Endothelial cell (in vitro differentiated cells): ENCODE results near the gene KRI1. TPM values are rescaled to one million over a fixed set of nuclear protein-coding genes. Genes with fewer than 3 reads are reported as not detected.
"Not testable (repeated sequence)": the region's sequence is repeated elsewhere in the genome, so short reads cannot be mapped to it uniquely, and the experiment has no call there.

Source experiments
- DNase-seq: peaks from one replicate; pipeline ENCODE4 v3.0.0; 2021; ENCODE audit warnings: low spot score
- H3K27ac Mint-ChIP-seq: one replicate; pipeline ENCODE4 v1.8.0; 2021; ENCODE audit warnings: mixed read lengths, inconsistent platforms; ENCODE audit not compliant: unreplicated experiment
- H3K27me3 Mint-ChIP-seq: one replicate; pipeline ENCODE4 v1.8.0; 2021; ENCODE audit warnings: mild to moderate bottlenecking, moderate library complexity, mixed read lengths, inconsistent platforms; ENCODE audit not compliant: unreplicated experiment
- H3K36me3 Mint-ChIP-seq: one replicate; pipeline ENCODE4 v1.8.0; 2021; ENCODE audit warnings: mild to moderate bottlenecking, low read depth, mixed read lengths, inconsistent platforms; ENCODE audit not compliant: unreplicated experiment
- H3K4me1 Mint-ChIP-seq: one replicate; pipeline ENCODE4 v1.8.0; 2021; ENCODE audit warnings: mild to moderate bottlenecking, mixed read lengths, inconsistent platforms; ENCODE audit not compliant: unreplicated experiment
- H3K4me3 Mint-ChIP-seq: one replicate; pipeline ENCODE4 v1.8.0; 2021; ENCODE audit warnings: mild to moderate bottlenecking, mixed read lengths, inconsistent platforms; ENCODE audit not compliant: unreplicated experiment
- H3K9me3 Mint-ChIP-seq: one replicate; pipeline ENCODE4 v1.8.0; 2021; ENCODE audit warnings: mixed read lengths, inconsistent platforms; ENCODE audit not compliant: unreplicated experiment
- total RNA-seq: library from RNA; stranded (reverse); fragmentation: NEBNext Ultra II Directional; extraction: Animal tissue kit (Norgen Biotek cat#: 25700); gene quantifications from one replicate; pipeline ENCODE4 v1.2.1, GENCODE V29; 2021; ENCODE audit not compliant: unreplicated experiment
- TF ChIP-seq, protein P1 (sequence below): fragments of 200-600 bp; sonication (generic); IDR thresholded peaks from one replicate; pipeline ENCODE4 v1.5.0; 2021; ENCODE audit warnings: antibody characterized with exemption; ENCODE audit not compliant: unreplicated experiment

KRI1 gene
- total RNA-seq, 1 donor from 2014 or later: 25.2 TPM

DNA sequence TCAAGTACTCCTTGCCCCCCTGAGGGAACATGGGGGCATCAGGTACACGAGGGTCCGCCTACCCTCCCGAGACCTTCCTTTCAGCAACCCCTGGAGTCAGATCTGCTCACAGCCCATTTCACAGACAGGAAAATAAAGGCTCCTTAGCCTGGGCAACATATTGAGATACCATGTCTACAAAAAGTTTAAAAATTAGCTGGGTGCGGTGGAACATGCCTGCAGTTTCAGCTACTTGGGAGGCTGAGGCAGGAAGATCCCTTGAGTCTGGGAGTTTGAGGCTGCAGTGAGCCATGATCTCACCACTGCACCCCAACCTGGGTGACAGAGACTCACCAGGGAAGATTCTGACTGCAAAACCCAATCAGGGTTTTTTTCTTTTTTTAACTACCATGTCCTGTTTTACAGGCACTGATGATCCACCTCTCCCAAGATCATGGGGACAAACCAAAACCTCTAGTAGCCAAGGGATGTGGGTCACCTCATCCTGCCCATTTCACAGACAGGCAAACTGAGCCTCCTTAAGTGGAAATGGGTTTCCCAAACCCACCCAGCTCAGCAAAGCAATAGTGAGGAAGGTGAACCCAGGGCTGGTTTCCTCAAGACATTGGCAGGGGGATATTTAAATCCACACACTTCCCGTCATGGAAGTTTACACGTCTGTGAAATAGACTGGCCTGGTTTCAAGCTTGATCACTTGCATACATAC is 9.4 kb upstream of the KRI1 start:
- Mint-ChIP-seq H3K4me3 (no peak overlapping the region), H3K9me3 (no peaks in the 10 kb centered on the region), H3K36me3 (no peaks in the 10 kb centered on the region), H3K27ac (no peak overlapping the region), H3K27me3 (peaks cover 2% of the 10 kb centered on the region), H3K4me1 (no peaks in the 10 kb centered on the region)
- no peak for DNase-seq
- TF ChIP-seq, protein P1, sequence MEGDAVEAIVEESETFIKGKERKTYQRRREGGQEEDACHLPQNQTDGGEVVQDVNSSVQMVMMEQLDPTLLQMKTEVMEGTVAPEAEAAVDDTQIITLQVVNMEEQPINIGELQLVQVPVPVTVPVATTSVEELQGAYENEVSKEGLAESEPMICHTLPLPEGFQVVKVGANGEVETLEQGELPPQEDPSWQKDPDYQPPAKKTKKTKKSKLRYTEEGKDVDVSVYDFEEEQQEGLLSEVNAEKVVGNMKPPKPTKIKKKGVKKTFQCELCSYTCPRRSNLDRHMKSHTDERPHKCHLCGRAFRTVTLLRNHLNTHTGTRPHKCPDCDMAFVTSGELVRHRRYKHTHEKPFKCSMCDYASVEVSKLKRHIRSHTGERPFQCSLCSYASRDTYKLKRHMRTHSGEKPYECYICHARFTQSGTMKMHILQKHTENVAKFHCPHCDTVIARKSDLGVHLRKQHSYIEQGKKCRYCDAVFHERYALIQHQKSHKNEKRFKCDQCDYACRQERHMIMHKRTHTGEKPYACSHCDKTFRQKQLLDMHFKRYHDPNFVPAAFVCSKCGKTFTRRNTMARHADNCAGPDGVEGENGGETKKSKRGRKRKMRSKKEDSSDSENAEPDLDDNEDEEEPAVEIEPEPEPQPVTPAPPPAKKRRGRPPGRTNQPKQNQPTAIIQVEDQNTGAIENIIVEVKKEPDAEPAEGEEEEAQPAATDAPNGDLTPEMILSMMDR: no peak

DNA sequence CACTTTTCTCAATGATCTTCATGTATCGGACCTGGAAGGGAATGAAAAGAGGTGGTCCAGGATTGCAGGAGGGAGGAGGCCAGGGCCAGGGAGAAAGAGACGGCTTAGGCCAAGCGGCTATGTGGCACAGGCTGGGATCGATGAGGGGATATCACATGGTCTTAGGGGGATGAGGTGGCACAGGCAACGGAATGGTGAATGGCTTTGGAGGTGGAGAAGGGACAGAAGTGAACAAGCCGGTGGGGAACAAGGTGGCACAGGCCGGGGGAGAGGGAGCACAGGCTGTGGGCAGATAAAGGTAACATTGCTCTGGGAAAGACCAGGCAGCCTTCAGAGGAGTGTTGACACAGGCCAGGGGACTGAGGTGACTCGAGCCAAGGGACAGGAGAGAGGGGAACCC is 8.7 kb upstream of the KRI1 start:
- Mint-ChIP-seq H3K36me3 (no peaks in the 10 kb centered on the region), H3K4me3 (no peak overlapping the region), H3K9me3 (no peaks in the 10 kb centered on the region), H3K27ac (no peak overlapping the region), H3K4me1 (peaks cover under 1% of the 10 kb centered on the region), H3K27me3 (peaks cover 2% of the 10 kb centered on the region)
- no peak for DNase-seq
- TF ChIP-seq, protein P1: no peak

DNA sequence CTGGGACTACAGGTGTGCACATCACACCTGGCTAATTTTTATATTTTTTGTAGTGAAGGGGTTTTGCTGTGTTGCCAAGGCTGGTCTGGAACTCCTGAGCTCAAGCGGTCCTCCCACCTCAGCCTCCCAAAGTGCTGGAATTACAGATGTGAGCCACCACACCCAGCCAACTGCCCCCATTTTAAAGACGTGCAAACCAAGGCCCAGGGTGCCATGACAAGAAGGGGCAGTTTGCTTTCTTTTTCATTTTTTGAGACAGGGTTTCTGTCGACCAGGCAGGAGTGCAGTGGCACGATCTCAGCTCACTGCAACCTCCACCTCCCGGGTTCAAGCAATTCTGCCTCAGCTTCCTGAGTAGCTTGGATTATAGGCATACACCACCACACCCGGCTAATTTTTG is 8.0 kb upstream of the KRI1 start:
- not testable (repeated sequence) for H3K27me3 Mint-ChIP-seq, H3K4me3 Mint-ChIP-seq, DNase-seq, H3K36me3 Mint-ChIP-seq, H3K27ac Mint-ChIP-seq, H3K9me3 Mint-ChIP-seq, H3K4me1 Mint-ChIP-seq

DNA sequence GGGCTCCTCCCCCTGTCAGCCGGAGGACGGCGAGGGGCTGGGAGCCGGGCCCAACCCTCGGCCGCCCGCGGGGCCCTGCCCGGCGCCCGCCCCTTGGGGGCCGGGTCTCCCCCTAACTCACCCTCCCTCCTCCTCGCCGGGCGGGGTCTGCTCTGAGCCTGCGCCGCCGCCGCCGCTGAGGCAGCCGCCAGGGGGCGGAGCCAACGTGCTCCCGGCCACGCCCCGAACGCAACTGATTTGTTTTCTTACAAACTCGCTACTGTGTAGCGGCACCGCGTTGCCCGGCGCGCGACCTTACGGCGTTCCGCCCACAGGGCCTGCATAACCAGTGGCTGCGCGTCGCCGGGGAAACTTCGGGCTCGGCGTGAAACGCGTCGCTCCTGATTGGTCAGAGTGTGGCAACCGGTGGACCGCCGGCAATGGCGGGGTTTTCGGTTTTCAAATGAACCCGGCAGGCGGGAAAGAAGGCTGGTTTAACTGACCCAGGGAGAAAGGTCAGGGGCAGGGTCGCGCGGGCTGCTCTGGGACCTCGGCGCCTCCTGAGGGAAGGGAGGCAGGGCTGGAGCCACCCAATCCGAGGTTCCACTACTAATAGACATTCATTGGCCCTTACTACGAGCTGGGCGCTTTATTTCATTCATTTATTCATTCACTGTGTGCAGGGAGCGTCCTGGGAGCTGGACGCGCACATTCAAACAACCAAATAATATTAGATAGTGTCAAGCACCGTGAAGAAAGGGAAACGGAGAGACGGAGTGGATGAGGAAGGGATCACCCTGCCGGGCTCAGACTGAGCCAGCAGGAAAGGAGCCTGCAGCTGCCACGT is 3.2 kb upstream of the KRI1 start, which contains the start of gene CDKN2D:
CDKN2D (minus strand) TSS at position 154 of the 826 bp plus-strand sequence. CDS start 326 bp downstream, outside the sequence.
- Mint-ChIP-seq H3K27ac (peak within 1 kb of the TSS; percentile 80), H3K36me3 (peaks cover 17% of the 10 kb centered on the region), H3K4me1 (peaks cover 34% of the 10 kb centered on the region), H3K4me3 (peak within 1 kb of the TSS; percentile 93), H3K9me3 (no peaks in the 10 kb centered on the region), H3K27me3 (peaks cover 11% of the 10 kb centered on the region)
- TF ChIP-seq, protein P1: peak; percentile 85
- DNase-seq: peak; percentile 99

DNA sequence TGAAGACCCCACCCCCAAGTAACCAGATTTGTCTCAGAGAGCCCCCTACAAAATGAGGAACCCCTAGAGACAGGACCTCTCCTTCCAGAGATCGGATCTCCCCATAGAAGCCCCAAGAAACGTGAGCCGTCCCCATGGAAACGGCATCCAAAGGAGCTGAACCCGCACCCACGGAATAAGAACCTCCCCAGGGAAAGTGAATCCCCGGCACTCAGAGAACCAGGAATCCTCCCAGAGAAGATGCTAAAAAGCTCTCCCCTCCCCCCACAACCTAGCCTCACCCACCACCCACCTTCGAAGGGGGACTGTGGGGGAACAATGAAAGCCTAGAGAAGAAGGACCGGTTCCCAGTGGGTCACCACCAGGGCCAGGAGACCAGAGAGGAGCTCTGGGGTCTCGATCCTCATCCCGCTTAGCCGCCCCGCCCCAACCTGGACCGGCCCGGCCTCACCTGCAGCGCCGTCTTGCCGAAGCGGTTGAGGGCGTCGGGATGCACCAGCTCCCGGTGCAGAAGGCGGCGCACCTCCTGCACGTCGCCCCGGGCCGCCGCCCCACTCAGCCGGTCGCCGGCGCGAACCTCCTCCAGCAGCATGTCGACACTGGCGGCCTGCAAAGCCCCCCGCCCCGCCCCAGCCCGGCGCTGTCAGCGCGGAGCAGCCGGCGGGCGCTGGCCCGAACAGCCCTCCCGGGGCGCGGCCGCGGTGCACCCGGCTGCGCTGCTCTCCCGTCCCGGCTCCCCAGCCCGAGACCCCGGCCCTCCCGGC is 2.4 kb upstream of the KRI1 start:
- Mint-ChIP-seq H3K4me1 (peaks cover 34% of the 10 kb centered on the region), H3K27me3 (peaks cover 11% of the 10 kb centered on the region), H3K36me3 (peaks cover 17% of the 10 kb centered on the region), H3K27ac (peak overlapping the region; percentile 72), H3K9me3 (no peaks in the 10 kb centered on the region), H3K4me3 (peak overlapping the region; percentile 93)
- TF ChIP-seq, protein P1: no peak
- no peak for DNase-seq
